K562 (cell line): ENCODE results near the gene TMEM170A. TPM values are rescaled to one million over a fixed set of nuclear protein-coding genes. Genes with fewer than 3 reads are reported as not detected.
A peak's percentile ranks its signal among the peaks of the same experiment; 100 is the strongest.

Source experiments
- ATAC-seq: fragments of 200-7000 bp; cut with Tn5 transposase; 3 replicates; pipeline ENCODE4 v1.9.1; 2020; ENCODE audit warnings: moderate library complexity
- BruUV-seq: library from RNA; stranded (reverse); fragments of 400-500 nt; replicated peaks from 2 replicates; lab custom pipeline; 2021; lab: Mats Ljungman, UMichigan
- CTCF ChIA-PET: fragments of 300-600 bp; formaldehyde crosslinking; extraction: SDS; loops from one replicate; lab custom pipeline; 2021; ENCODE audit warnings: low intra/inter-chr PET ratio; lab: Yijun Ruan, JAX
- POLR2A ChIA-PET: fragments of 300-600, 350-650 bp; sonication (Branson Sonifier 250); formaldehyde crosslinking; extraction: SDS; loops from one replicate; lab custom pipeline; 2021; ENCODE audit warnings: antibody characterized with exemption, inconsistent platforms; lab: Yijun Ruan, JAX
- DNase-seq, 4 experiments: peaks; one replicate each; pipeline versions ENCODE4 v3.0.0 to v3.0.0-alpha.2; 2011 to 2018; ENCODE audit warnings: low spot score in 3 of 4, mixed read lengths in 3 of 4; ENCODE audit errors: extremely low read depth in 1 of 4
- FAIRE-seq: peaks from 2 replicates; lab custom pipeline; 2011; peaks lifted over from hg19 to GRCh38; lab: Jason Lieb, UNC
- H2AFZ ChIP-seq: 2 replicates; pipeline ENCODE4 v1.6.0; 2011; ENCODE audit warnings: low read depth, low read length, control low read depth, inconsistent platforms
- H3K27ac ChIP-seq: fragments of 200-600 bp; 3 replicates; pipeline ENCODE4 v1.8.0; 2011; ENCODE audit warnings: low read depth, mild to moderate bottlenecking, control low read depth, inconsistent platforms, low read length, moderate library complexity, mixed read lengths; ENCODE audit errors: extremely low read depth
- H3K27me3 ChIP-seq, 2 experiments: fragments of 300-600 bp in 1 of 2; 2 replicates in 1 of 2; 3 replicates in 1 of 2; pipeline versions ENCODE4 v1.6.0 to v1.8.0; 2011; ENCODE audit warnings: inconsistent platforms in 2 of 2, low read length in 2 of 2, mild to moderate bottlenecking in 1 of 2, mixed read lengths in 1 of 2, moderate library complexity in 1 of 2; ENCODE audit not compliant: control insufficient read depth in 2 of 2, insufficient read depth in 2 of 2
- H3K36me3 ChIP-seq: fragments of 300-600 bp; 3 replicates; pipeline ENCODE4 v1.8.0; 2011; ENCODE audit warnings: mild to moderate bottlenecking, low read length, inconsistent platforms; ENCODE audit not compliant: control insufficient read depth, insufficient read depth
- H3K4me1 ChIP-seq, 2 experiments: fragments of 200-600 bp in 1 of 2; replicated peaks in 1 of 2; 2 replicates in 1 of 2; 3 replicates in 1 of 2; pipeline versions ENCODE4 v1.5.1 to v1.8.0; 2011; ENCODE audit warnings: inconsistent platforms in 2 of 2, low read length in 2 of 2, mild to moderate bottlenecking in 1 of 2, mixed read lengths in 1 of 2, moderate library complexity in 1 of 2; ENCODE audit not compliant: control insufficient read depth in 2 of 2, insufficient read depth in 2 of 2
- H3K4me2 ChIP-seq: 2 replicates; pipeline ENCODE4 v1.6.1; 2011; ENCODE audit warnings: low read length, control low read depth, inconsistent platforms, mixed read lengths; ENCODE audit not compliant: insufficient read depth
- H3K4me3 ChIP-seq: fragments of 200-600 bp; sonication (generic), shearing (Covaris generic); 2 replicates; pipeline ENCODE4 v1.5.1; 2016; ENCODE audit warnings: control low read depth, inconsistent platforms
- H3K79me2 ChIP-seq: fragments of 200-600 bp; 3 replicates; pipeline ENCODE4 v1.8.0; 2011; ENCODE audit warnings: low read length, inconsistent platforms; ENCODE audit not compliant: control insufficient read depth, insufficient read depth
- H3K9ac ChIP-seq, 2 experiments: 2 replicates each; pipeline versions ENCODE4 v1.6.0 to v1.6.1; 2011; ENCODE audit warnings: low read depth in 2 of 2, low read length in 2 of 2, control low read depth in 1 of 2, inconsistent platforms in 1 of 2, mild to moderate bottlenecking in 1 of 2, mixed read lengths in 1 of 2; ENCODE audit not compliant: insufficient read depth in 1 of 2
- H3K9me1 ChIP-seq: one replicate; pipeline ENCODE4 v1.6.0; 2011; ENCODE audit warnings: inconsistent platforms, mild to moderate bottlenecking, low read length, moderate library complexity; ENCODE audit not compliant: control insufficient read depth, insufficient read depth
- H3K9me3 ChIP-seq: replicated peaks from 2 replicates; pipeline ENCODE4 v1.5.1; 2011; ENCODE audit warnings: low read depth, low read length, inconsistent platforms; ENCODE audit not compliant: control insufficient read depth, insufficient read depth
- H4K20me1 ChIP-seq: replicated peaks from 2 replicates; pipeline ENCODE4 v1.6.1; 2011; ENCODE audit warnings: low read length, inconsistent platforms, mixed read lengths; ENCODE audit not compliant: control insufficient read depth, insufficient read depth
- ASH1L ChIP-seq: fragments of 450-650 bp; IDR thresholded peaks from 2 replicates; pipeline ENCODE4 v1.6.1; 2018; ENCODE audit warnings: borderline replicate concordance, mild to moderate bottlenecking, low read depth; ENCODE audit not compliant: partially characterized antibody
- CHD4 ChIP-seq: fragments of 200-600 bp; sonication (generic); IDR thresholded peaks from 3 replicates; pipeline ENCODE4 v1.6.1; 2012; ENCODE audit warnings: low read depth, mild to moderate bottlenecking, mixed read lengths, low read length, inconsistent platforms; ENCODE audit not compliant: insufficient read depth, insufficient replicate concordance, poor library complexity, severe bottlenecking
- FOXJ2 ChIP-seq: fragments of 200-800 bp; sonication (Bioruptor generic); IDR thresholded peaks from 2 replicates; pipeline ENCODE4 v1.6.1; 2016; ENCODE audit warnings: missing genetic modification characterization, missing compliant biosample characterization
- HCFC1 ChIP-seq: IDR thresholded peaks from 2 replicates; pipeline ENCODE4 v1.6.1; 2012; ENCODE audit warnings: low read depth, low read length, improper control_type of control experiment
- PCBP2 ChIP-seq: fragments of 200-400 bp; formaldehyde crosslinking; IDR thresholded peaks from 2 replicates; pipeline ENCODE4 v1.6.1; 2018; ENCODE audit warnings: low read length, low read depth, mild to moderate bottlenecking, moderate library complexity; ENCODE audit not compliant: poor library complexity, severe bottlenecking
- POLR2AphosphoS5 ChIP-seq: IDR thresholded peaks from 2 replicates; pipeline ENCODE4 v1.6.1; 2011; ENCODE audit warnings: mild to moderate bottlenecking, low read depth, low read length, moderate library complexity; ENCODE audit not compliant: control insufficient read depth, insufficient read depth
- POLR2G ChIP-seq: fragments of 200-400 bp; formaldehyde crosslinking; IDR thresholded peaks from 2 replicates; pipeline ENCODE4 v1.6.1; 2017; ENCODE audit warnings: low read depth, mild to moderate bottlenecking, antibody characterized with exemption, low read length, moderate library complexity
- RNF2 ChIP-seq: sonication (generic); IDR thresholded peaks from 2 replicates; pipeline ENCODE4 v1.6.1; 2016
- RUNX1 ChIP-seq: sonication (generic); IDR thresholded peaks from 2 replicates; pipeline ENCODE4 v1.6.1; 2016; ENCODE audit warnings: antibody characterized with exemption, low read depth
- SMAD2 ChIP-seq: fragments of 150-350 bp; IDR thresholded peaks from 2 replicates; pipeline ENCODE4 v1.6.1; 2014; ENCODE audit warnings: low read depth, mild to moderate bottlenecking, low read length
- SP2 ChIP-seq: IDR thresholded peaks from 2 replicates; pipeline ENCODE4 v1.6.1; 2011; ENCODE audit warnings: mild to moderate bottlenecking, low read depth, low read length, moderate library complexity; ENCODE audit not compliant: poor library complexity, severe bottlenecking; ENCODE audit errors: extremely low read depth
- SRSF3 ChIP-seq: fragments of 200-400 bp; formaldehyde crosslinking; IDR thresholded peaks from 2 replicates; pipeline ENCODE4 v1.6.1; 2016; ENCODE audit warnings: mild to moderate bottlenecking, low read length, moderate library complexity; ENCODE audit not compliant: insufficient read depth
- TBL1XR1 ChIP-seq, 2 experiments: IDR thresholded peaks; 2 replicates each; pipeline ENCODE4 v1.6.1; 2012; ENCODE audit warnings: improper control_type of control experiment in 2 of 2, low read length in 2 of 2, mild to moderate bottlenecking in 1 of 2
- ZNF274 ChIP-seq: IDR thresholded peaks from 2 replicates; pipeline ENCODE4 v1.6.1; 2011; ENCODE audit warnings: low read depth, mild to moderate bottlenecking, low read length, moderate library complexity, borderline replicate concordance
- ZNF561 ChIP-seq: fragments of 450-650 bp; formaldehyde crosslinking; conservative IDR thresholded peaks from 2 replicates; pipeline ENCODE4 v1.4.0; 2020; ENCODE audit warnings: mild to moderate bottlenecking, moderate library complexity
- ZNF699 ChIP-seq: fragments of 250-450 bp; sonication (Bioruptor Pico); IDR thresholded peaks from 2 replicates; pipeline ENCODE4 v1.8.0; 2021; ENCODE audit warnings: mild to moderate bottlenecking, moderate library complexity; ENCODE audit not compliant: insufficient replicate concordance
- ZNF778 ChIP-seq: fragments of 450-650 bp; formaldehyde crosslinking; IDR thresholded peaks from 2 replicates; pipeline ENCODE4 v1.4.0; 2020; ENCODE audit warnings: mild to moderate bottlenecking, moderate library complexity
- ZNF830 ChIP-seq: fragments of 250-450 bp; sonication (Bioruptor Pico); IDR thresholded peaks from 2 replicates; pipeline ENCODE4 v1.5.0; 2021; ENCODE audit warnings: mild to moderate bottlenecking
- WGBS: fragments of 100-300 bp; shearing (Covaris generic); methylation state at CpG from one replicate; pipeline ENCODE4 v1.1.6; 2016; ENCODE audit warnings: low coverage, mixed read lengths; ENCODE audit not compliant: insufficient coverage; ENCODE audit errors: missing lambda C conversion rate; 5-methylcytosine and 5-hydroxymethylcytosine counted together
- in situ Hi-C: fragments of 300-500 bp; cut with MboI; formaldehyde crosslinking; loops from 4 replicates; pipeline ENCODE4 v1.15.0; 2018; ENCODE audit warnings: inconsistent platforms, mixed read lengths
- intact Hi-C: fragments of 100-400 bp; cut with micrococcal nuclease; formaldehyde crosslinking; loops from 2 replicates; pipeline ENCODE4 v1.14.2; 2022
- polyA plus RNA-seq, 8 experiments: library from polyadenylated mRNA; depleted of rRNA in 4 of 8; stranded (reverse) in 5 of 8; unstranded in 3 of 8; fragments of >200 nt; fragmentation: Nextera tagmentation in 2 of 8; fragmentation: Illumina TruSeq in 1 of 8; extraction: Ambion mirVana in 2 of 8; extraction: Trizol in 1 of 8; gene quantifications; 2 replicates each; pipeline versions ENCODE4 v1.2.1 to v1.2.3, GENCODE V29; 2011 to 2014; ENCODE audit warnings: inconsistent platforms in 1 of 8, missing spikeins in 1 of 8
- total RNA-seq, 7 experiments: library from RNA; depleted of rRNA in 6 of 7; stranded (reverse); fragments of >200 nt in 6 of 7; fragmentation: Illumina TruSeq in 2 of 7; extraction: Trizol in 2 of 7; gene quantifications; 2 replicates each; pipeline versions ENCODE4 v1.2.1 to v1.2.3, GENCODE V29; 2011 to 2021; ENCODE audit warnings: low replicate concordance in 1 of 7
- TF ChIP-seq, protein P1 (sequence below), 2 experiments: IDR thresholded peaks; 2 replicates each; pipeline ENCODE4 v1.6.1; 2011; ENCODE audit warnings: borderline replicate concordance in 1 of 2, control low read depth in 1 of 2, low read depth in 1 of 2, low read length in 1 of 2, mild to moderate bottlenecking in 1 of 2, mixed read lengths in 1 of 2, moderate library complexity in 1 of 2; ENCODE audit not compliant: insufficient read depth in 1 of 2, insufficient read length in 1 of 2, poor library complexity in 1 of 2, severe bottlenecking in 1 of 2; ENCODE audit errors: extremely low read depth in 1 of 2

The TMEM170A gene
- total and polyA plus RNA-seq, 9 of the 15 experiments (the other 6 are each of a cell fraction or from before 2014, with no cell fraction given) = 6.1 to 30.2 (median 15.0) TPM

DNA sequence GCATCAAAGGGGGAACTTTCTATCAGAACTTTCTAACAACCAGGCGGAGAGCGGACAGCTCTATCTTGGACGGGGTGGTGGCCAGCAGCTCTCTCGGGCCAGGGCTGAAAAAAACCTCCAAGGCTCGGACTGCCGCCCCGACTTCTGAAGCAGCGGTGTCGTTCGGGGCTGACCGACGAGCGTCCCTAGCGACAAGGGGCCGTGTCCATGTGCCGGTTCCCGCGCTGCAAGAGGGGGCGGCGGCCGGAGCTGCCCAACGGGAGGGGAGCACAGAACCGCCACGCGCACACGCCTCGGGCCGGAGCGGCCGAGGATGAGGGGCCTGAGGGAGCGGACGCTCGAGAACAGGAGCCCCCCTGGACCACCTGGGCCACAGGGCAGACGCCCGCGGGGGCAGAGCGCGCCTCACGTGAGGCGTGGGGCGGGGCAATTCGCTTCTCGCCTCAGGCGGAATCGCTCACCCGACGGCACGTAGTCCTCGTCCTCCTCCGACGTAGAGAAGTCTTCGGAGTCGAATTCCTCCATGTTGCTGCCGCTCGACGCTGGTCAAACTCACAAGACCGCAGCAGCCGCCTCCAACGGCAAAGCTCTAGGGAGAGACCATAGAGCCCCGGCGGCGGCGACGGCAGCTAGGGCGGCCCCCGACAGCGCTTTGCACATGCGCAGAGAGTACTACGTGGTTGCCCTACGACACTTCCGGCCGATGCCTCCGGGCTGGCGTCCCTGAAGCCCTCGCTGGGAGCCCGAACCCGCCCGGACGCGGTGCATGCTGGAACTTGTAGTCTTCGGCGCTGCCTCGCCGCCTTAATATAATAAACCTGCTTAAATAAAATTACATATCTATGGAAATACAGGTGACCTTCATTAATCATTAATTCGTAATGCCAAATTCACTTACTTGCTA, 31.4 kb downstream of the TMEM170A start, which contains the start of gene CFDP1:
Gene CFDP1, minus strand, starts transcription at position 676 of the 904 bp plus-strand sequence. Its CDS starts 151 bp downstream, at position 525.
- peak; percentile 88 for FAIRE-seq
- TF ChIP-seq POLR2AphosphoS5 (0 out of 2 replicates have a peak, but pooled peaks have one; percentile 44), SRSF3 (no peak), SMAD2 (no peak), ZNF274 (no peak), TBL1XR1 (IDR thresholded peaks at IDR 0.05; ENCODE audit: low read length in 2 of 2) (no peak), ZNF778 (CRISPR knock-in tag) (no peak), ZNF699 (no peak), SP2 (no peak), RUNX1 (no peak), ZNF830 (CRISPR knock-in tag) (no peak), ASH1L (no peak), PCBP2 (no peak), HCFC1 (peak; percentile 93), ZNF561 (CRISPR knock-in tag) (no peak), RNF2 (peak; percentile 81), POLR2G (peak; percentile 85), CHD4 (no peak), FOXJ2 (tag) (no peak; the same call in 1 of the 2 replicates)
- TF ChIP-seq, protein P1, sequence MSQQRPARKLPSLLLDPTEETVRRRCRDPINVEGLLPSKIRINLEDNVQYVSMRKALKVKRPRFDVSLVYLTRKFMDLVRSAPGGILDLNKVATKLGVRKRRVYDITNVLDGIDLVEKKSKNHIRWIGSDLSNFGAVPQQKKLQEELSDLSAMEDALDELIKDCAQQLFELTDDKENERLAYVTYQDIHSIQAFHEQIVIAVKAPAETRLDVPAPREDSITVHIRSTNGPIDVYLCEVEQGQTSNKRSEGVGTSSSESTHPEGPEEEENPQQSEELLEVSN (IDR thresholded peaks at IDR 0.05; ENCODE audit: borderline replicate concordance in 1 of 2, extremely low read depth in 1 of 2, insufficient read depth in 1 of 2, insufficient read length in 1 of 2, low read depth in 1 of 2, low read length in 1 of 2, poor library complexity in 1 of 2, severe bottlenecking in 1 of 2) = peak; percentile 99 to 100

More for the DNA sequence above, 31.4 kb downstream of the TMEM170A start, which contains the start of gene CFDP1:
- H3K36me3 ChIP-seq = peaks cover 5% of the 10 kb centered on the region; the same call in 1 of the 3 replicates
- TSS peak; percentile 70 for BruUV-seq
- H4K20me1 ChIP-seq = no peaks in the 10 kb centered on the region
- H3K9me1 ChIP-seq = no peaks in the 10 kb centered on the region
- DNase-seq (peak; percentile 97), ATAC-seq (peak; percentile 92)
- H3K79me2 ChIP-seq = peaks cover 40% of the 10 kb centered on the region
- H3K9ac ChIP-seq = peak within 1 kb of the TSS; percentile 89 to 97
- peak within 1 kb of the TSS; percentile 76 for H3K4me3 ChIP-seq
- H3K27me3 ChIP-seq = no peaks in the 10 kb centered on the region
- H3K4me2 ChIP-seq = peak within 1 kb of the TSS; percentile 97
- 1% methylated on average over 70 of the region's 85 CpGs for WGBS
- intact Hi-C loops = loop anchor here (1.0 to 2.0 kb wide), 2 partner anchors 12 to 32 kb away; partner anchors contain the start of gene TMEM170A
- peaks cover 6 to 19% of the 10 kb centered on the region in 2 experiments; a peak in 4 of 5 replicates for H3K4me1 ChIP-seq
- ChIA-PET POLR2A (interaction anchor here (0.6 to 2.7 kb wide), 20 partner anchors 9 to 1758 kb away, joined by 3 to 19 read pairs (median 4); partner anchors contain the start of genes ADAT1, MON1B and TMEM231), CTCF (interaction anchor here (0.7 kb wide), 2 partner anchors 32 kb away, joined by 3 to 5 read pairs; partner anchors contain the start of gene TMEM170A)
- H3K9me3 ChIP-seq = no peaks in the 10 kb centered on the region
- peak within 1 kb of the TSS; percentile 95 for H3K27ac ChIP-seq
- peak within 1 kb of the TSS; percentile 99 for H2AFZ ChIP-seq
- in situ Hi-C loops = no loop called here
